HG03060 (cell line): ENCODE data around the gene TM6SF1.
"Not testable (repeated sequence)": the region's sequence is repeated elsewhere in the genome, so short reads cannot be mapped to it uniquely, and the experiment has no call there.

ENCODE experiments used
- ATAC-seq: cut with Tn5 transposase; IDR thresholded peaks from one replicate; pipeline ENCODE4 v1.9.1; 2021; ENCODE audit warnings: low read depth, moderate number of reproducible peaks; ENCODE audit not compliant: unreplicated experiment

Gene TM6SF1

GRCh38 chr15:83169576-83169975, 62.1 kb downstream of the TM6SF1 start:
- ATAC-seq = not testable (repeated sequence)

- no peak for ATAC-seq
These were observed 63.2 kb downstream of the TM6SF1 start for GRCh38 chr15:83170474-83171165.

- no peak for ATAC-seq
These were observed 67.4 kb downstream of the TM6SF1 start for GRCh38 chr15:83174891-83175290.

DNA sequence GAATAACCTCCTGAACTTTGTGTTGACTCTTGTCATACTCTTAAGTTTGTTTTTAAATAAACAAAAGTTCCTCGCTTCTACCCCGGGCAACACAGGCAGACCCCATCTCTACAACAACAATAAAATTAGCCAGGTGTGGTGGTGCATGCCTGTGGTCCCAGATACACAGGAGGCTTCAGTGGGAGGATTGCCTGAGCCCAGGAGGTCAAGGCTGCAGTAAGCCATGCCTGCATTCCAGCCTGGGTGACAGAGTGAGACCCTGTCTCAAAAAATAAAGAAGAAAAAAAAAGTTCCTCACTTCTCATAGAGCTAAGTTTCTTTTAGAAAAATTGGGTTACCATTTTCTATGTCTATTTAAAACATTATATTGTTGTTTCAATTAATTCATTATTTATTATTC, 70.9 kb downstream of the TM6SF1 start:
- no peak for ATAC-seq

GRCh38 chr15:83178869-83179325, 71.5 kb downstream of the TM6SF1 start:
- ATAC-seq = no peak

GRCh38 chr15:83185561-83185960, 78.1 kb downstream of the TM6SF1 start:
- ATAC-seq = no peak
